MM.1S (cell line): ENCODE data around the gene CCDC107.

Experiments
- DNase-seq: peaks from one replicate; pipeline ENCODE4 v3.0.0-alpha.2; 2015
- H2AFZ ChIP-seq: fragments of 300-600 bp; sonication (generic); 2 replicates; pipeline ENCODE4 v1.6.0; 2016; ENCODE audit warnings: antibody characterized with exemption, low read length
- H3F3A ChIP-seq: fragments of 300-600 bp; sonication (generic); 2 replicates; pipeline ENCODE4 v1.6.1; 2016; ENCODE audit warnings: mild to moderate bottlenecking, antibody characterized with exemption, low read length, moderate library complexity, mixed read lengths; ENCODE audit not compliant: insufficient read depth
- H3K27ac ChIP-seq: fragments of 300-600 bp; sonication (generic); 2 replicates; pipeline ENCODE4 v1.5.1; 2016; ENCODE audit warnings: mild to moderate bottlenecking, low read length
- H3K27me3 ChIP-seq: fragments of 300-600 bp; sonication (generic); replicated peaks from 2 replicates; pipeline ENCODE4 v1.6.0; 2016; ENCODE audit warnings: low read length; ENCODE audit not compliant: insufficient read depth
- H3K36me3 ChIP-seq: fragments of 300-600 bp; sonication (generic); replicated peaks from 2 replicates; pipeline ENCODE4 v1.6.1; 2016; ENCODE audit warnings: mild to moderate bottlenecking, low read length, mixed read lengths; ENCODE audit not compliant: insufficient read depth
- H3K4me1 ChIP-seq: fragments of 300-600 bp; sonication (generic); 2 replicates; pipeline ENCODE4 v1.6.1; 2016; ENCODE audit warnings: low read length, mixed read lengths
- H3K4me2 ChIP-seq: fragments of 300-600 bp; sonication (generic); 2 replicates; pipeline ENCODE4 v1.6.0; 2016; ENCODE audit warnings: low read depth, low read length
- H3K4me3 ChIP-seq: fragments of 300-600 bp; sonication (generic); 2 replicates; pipeline ENCODE4 v1.5.1; 2016; ENCODE audit warnings: low read length, mixed read lengths
- H3K79me2 ChIP-seq: fragments of 300-600 bp; sonication (generic); 2 replicates; pipeline ENCODE4 v1.6.1; 2016; ENCODE audit warnings: mixed run types, low read length, mixed read lengths
- H3K9ac ChIP-seq: fragments of 300-600 bp; sonication (generic); 2 replicates; pipeline ENCODE4 v1.6.1; 2016; ENCODE audit warnings: low read length, mixed read lengths
- H3K9me2 ChIP-seq: fragments of 300-600 bp; sonication (generic); replicated peaks from 2 replicates; pipeline ENCODE4 v1.6.1; 2016; ENCODE audit warnings: mild to moderate bottlenecking, low read length, mixed read lengths; ENCODE audit not compliant: insufficient read depth
- H3K9me3 ChIP-seq: fragments of 300-600 bp; sonication (generic); replicated peaks from 2 replicates; pipeline ENCODE4 v1.6.1; 2016; ENCODE audit warnings: mild to moderate bottlenecking, low read length, mixed read lengths; ENCODE audit not compliant: insufficient read depth
- H4K20me1 ChIP-seq: fragments of 300-600 bp; sonication (generic); 2 replicates; pipeline ENCODE4 v1.6.1; 2016; ENCODE audit warnings: mild to moderate bottlenecking, low read length, moderate library complexity, mixed read lengths; ENCODE audit not compliant: insufficient read depth
- EZH2 ChIP-seq: fragments of 300-600 bp; sonication (generic); optimal IDR thresholded peaks from 2 replicates; pipeline ENCODE3; 2017; ENCODE audit warnings: low read depth, mild to moderate bottlenecking, antibody characterized with exemption, low read length, mixed read lengths
- EZH2phosphoT487 ChIP-seq: fragments of 300-600 bp; sonication (generic); IDR thresholded peaks from 2 replicates; pipeline ENCODE4 v1.6.1; 2018; ENCODE audit warnings: antibody characterized with exemption, low read length
- TF ChIP-seq, protein P1 (sequence below): fragments of 300-600 bp; sonication (generic); IDR thresholded peaks from 2 replicates; pipeline ENCODE4 v1.5.1; 2016; ENCODE audit warnings: antibody characterized with exemption, low read length, mixed read lengths

The CCDC107 gene

DNA sequence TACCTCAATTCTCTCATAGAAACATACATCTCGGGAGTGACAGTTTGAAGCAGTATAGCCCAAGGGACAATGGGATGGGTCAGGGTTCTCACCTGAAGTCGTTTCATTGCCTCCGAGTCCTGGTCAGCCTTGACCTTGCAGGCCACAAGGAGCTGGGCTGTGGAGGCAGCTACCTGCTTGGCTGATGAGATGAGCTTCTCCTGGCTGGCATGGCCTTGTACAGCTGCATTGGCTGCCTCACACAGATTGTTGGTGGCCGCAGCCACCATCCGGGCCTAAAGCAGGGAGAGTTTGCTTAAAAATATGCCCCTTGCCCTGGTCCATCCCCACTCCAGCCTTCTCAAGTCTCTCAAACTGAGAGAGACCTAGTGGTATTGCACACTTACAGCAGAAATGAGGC lies 40.1 kb downstream of the CCDC107 start:
- Histone ChIP-seq H3K27ac (no peak overlapping the region), H2AFZ (no peak overlapping the region), H3K9me2 (no peaks in the 10 kb centered on the region), H4K20me1 (no peaks in the 10 kb centered on the region), H3K4me1 (no peaks in the 10 kb centered on the region), H3K36me3 (0 out of 2 replicates have a peak, but pooled peaks cover 4% of the 10 kb centered on the region), H3K9me3 (no peaks in the 10 kb centered on the region), H3K4me2 (no peak overlapping the region), H3K79me2 (no peaks in the 10 kb centered on the region), H3F3A (no peaks in the 10 kb centered on the region), H3K27me3 (no peaks in the 10 kb centered on the region), H3K9ac (no peak overlapping the region), H3K4me3 (no peak overlapping the region)
- TF ChIP-seq EZH2 (no peak), EZH2phosphoT487 (no peak)
- TF ChIP-seq, protein P1, sequence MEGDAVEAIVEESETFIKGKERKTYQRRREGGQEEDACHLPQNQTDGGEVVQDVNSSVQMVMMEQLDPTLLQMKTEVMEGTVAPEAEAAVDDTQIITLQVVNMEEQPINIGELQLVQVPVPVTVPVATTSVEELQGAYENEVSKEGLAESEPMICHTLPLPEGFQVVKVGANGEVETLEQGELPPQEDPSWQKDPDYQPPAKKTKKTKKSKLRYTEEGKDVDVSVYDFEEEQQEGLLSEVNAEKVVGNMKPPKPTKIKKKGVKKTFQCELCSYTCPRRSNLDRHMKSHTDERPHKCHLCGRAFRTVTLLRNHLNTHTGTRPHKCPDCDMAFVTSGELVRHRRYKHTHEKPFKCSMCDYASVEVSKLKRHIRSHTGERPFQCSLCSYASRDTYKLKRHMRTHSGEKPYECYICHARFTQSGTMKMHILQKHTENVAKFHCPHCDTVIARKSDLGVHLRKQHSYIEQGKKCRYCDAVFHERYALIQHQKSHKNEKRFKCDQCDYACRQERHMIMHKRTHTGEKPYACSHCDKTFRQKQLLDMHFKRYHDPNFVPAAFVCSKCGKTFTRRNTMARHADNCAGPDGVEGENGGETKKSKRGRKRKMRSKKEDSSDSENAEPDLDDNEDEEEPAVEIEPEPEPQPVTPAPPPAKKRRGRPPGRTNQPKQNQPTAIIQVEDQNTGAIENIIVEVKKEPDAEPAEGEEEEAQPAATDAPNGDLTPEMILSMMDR: no peak
- DNase-seq: no peak

DNA sequence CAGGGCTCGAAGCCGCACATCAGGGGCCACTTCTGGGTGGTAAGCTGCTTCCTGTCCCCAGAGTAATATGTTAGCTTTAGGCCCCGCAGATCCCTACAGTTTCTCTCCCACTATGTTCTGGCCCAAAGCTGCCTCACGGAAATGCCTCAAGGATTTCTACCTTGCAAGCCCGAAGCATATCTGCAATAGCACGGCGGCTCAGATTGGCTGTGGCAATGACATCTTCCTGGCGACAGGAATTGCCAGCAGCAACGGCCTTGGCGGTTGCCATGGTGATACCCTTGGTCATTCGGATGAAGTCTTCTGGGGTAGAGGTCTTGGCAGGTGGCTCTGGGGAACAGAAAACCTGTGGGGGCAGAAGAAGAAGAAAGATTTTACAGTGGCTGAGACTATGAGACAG lies 41.9 kb downstream of the CCDC107 start:
- Histone ChIP-seq H3K9ac (no peak overlapping the region), H3F3A (no peaks in the 10 kb centered on the region), H3K4me3 (no peak overlapping the region), H3K4me1 (no peaks in the 10 kb centered on the region), H3K9me3 (no peaks in the 10 kb centered on the region), H3K36me3 (0 out of 2 replicates have a peak, but pooled peaks cover 4% of the 10 kb centered on the region), H3K9me2 (no peaks in the 10 kb centered on the region), H2AFZ (no peak overlapping the region), H3K79me2 (no peaks in the 10 kb centered on the region), H3K4me2 (no peak overlapping the region), H3K27me3 (no peaks in the 10 kb centered on the region), H4K20me1 (no peaks in the 10 kb centered on the region), H3K27ac (no peak overlapping the region)
- DNase-seq: no peak
- TF ChIP-seq EZH2phosphoT487 (no peak), EZH2 (no peak)
- TF ChIP-seq, protein P1: no peak

DNA sequence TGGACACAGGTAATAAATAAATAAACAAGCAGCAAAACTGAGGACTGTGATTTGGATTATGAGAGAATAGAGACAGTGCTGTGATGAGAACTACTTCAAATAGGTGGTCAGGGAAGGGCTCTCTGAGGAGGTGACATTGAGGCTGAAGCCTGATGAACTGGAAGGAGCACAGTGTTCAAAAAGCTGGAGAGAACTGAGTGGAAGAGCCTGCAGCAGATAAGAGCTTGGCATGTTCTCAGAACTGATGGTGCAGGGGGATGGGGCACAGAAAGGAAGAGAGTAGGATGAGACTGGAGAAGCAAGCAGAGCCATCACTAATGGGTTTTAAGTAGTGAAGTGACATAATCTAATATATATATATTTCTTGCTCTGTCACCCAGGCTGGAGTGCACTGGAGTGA lies 42.9 kb downstream of the CCDC107 start:
- H3K4me2 ChIP-seq: no peak overlapping the region
- H3F3A ChIP-seq: no peaks in the 10 kb centered on the region
- H2AFZ ChIP-seq: no peak overlapping the region
- no peak overlapping the region for H3K27ac ChIP-seq
- no peaks in the 10 kb centered on the region for H3K4me1 ChIP-seq
- H3K79me2 ChIP-seq: no peaks in the 10 kb centered on the region
- no peaks in the 10 kb centered on the region for H3K27me3 ChIP-seq
- no peaks in the 10 kb centered on the region for H4K20me1 ChIP-seq
- DNase-seq: no peak
- no peak overlapping the region for H3K4me3 ChIP-seq
- H3K9ac ChIP-seq: no peak overlapping the region
- no peaks in the 10 kb centered on the region for H3K9me2 ChIP-seq
- H3K9me3 ChIP-seq: no peaks in the 10 kb centered on the region
- 0 out of 2 replicates have a peak, but pooled peaks cover 4% of the 10 kb centered on the region for H3K36me3 ChIP-seq
- TF ChIP-seq EZH2phosphoT487 (no peak), EZH2 (no peak)
- TF ChIP-seq, protein P1: no peak
